Hepatocyte (in vitro differentiated cells): ENCODE measurements around the gene OR51G1.

Experiments
- CTCF ChIP-seq: fragments of 200-600 bp; sonication (generic); IDR thresholded peaks from 2 replicates; pipeline ENCODE4 v1.5.1; 2016; ENCODE audit warnings: antibody characterized with exemption, mild to moderate bottlenecking; ENCODE audit not compliant: poor library complexity
- EZH2 ChIP-seq: fragments of 200-600 bp; sonication (generic); IDR thresholded peaks from 2 replicates; pipeline ENCODE4 v1.6.1; 2016; ENCODE audit warnings: antibody characterized with exemption, mild to moderate bottlenecking, borderline replicate concordance
- EZH2phosphoT487 ChIP-seq: fragments of 200-600 bp; sonication (generic); IDR thresholded peaks from one replicate; pipeline ENCODE4 v1.6.1; 2018; ENCODE audit warnings: antibody characterized with exemption, mild to moderate bottlenecking, low read depth, moderate library complexity; ENCODE audit not compliant: unreplicated experiment, severe bottlenecking

- no peak for TF ChIP-seq CTCF
- no peak for TF ChIP-seq EZH2
- no peak for TF ChIP-seq EZH2phosphoT487
These were observed 33.3 kb upstream of the OR51G1 start for GRCh38 chr11:4957396-4957795.
